DMS79 (cell line): Measurements from ENCODE around the gene SIMC1.
"Not testable (repeated sequence)": the region's sequence is repeated elsewhere in the genome, so short reads cannot be mapped to it uniquely, and the experiment has no call there.

Experiments used
- DNase-seq: peaks from one replicate; lab custom pipeline; 2025; lab: John Stamatoyannopoulos, UW

SIMC1 gene

GRCh38 chr5:176216393-176216916 lies 21.8 kb upstream of the SIMC1 start:
- not testable (repeated sequence) for DNase-seq

GRCh38 chr5:176217188-176217729 lies 21.0 kb upstream of the SIMC1 start:
- DNase-seq, result not testable (repeated sequence)

- not testable (repeated sequence) for DNase-seq
Observed at GRCh38 chr5:176217764-176218163, 20.5 kb upstream of the SIMC1 start.

- not testable (repeated sequence) for DNase-seq
Observed at GRCh38 chr5:176222006-176222405, 16.2 kb upstream of the SIMC1 start.

GRCh38 chr5:176228358-176228757 lies 9.9 kb upstream of the SIMC1 start:
- DNase-seq, result not testable (repeated sequence)

GRCh38 chr5:176233253-176233652 lies 5.0 kb upstream of the SIMC1 start:
- DNase-seq, result not testable (repeated sequence)

GRCh38 chr5:176235155-176235554 lies 3.1 kb upstream of the SIMC1 start:
- DNase-seq, result not testable (repeated sequence)

GRCh38 chr5:176238645-176239283 lies 540 bp downstream of the SIMC1 start:
- not testable (repeated sequence) for DNase-seq

- DNase-seq, result not testable (repeated sequence)
Observed at GRCh38 chr5:176239304-176239703, 1.1 kb downstream of the SIMC1 start.

- DNase-seq, result not testable (repeated sequence)
Observed at GRCh38 chr5:176244318-176244717, 6.1 kb downstream of the SIMC1 start.

GRCh38 chr5:176245074-176245473 lies 6.8 kb downstream of the SIMC1 start:
- not testable (repeated sequence) for DNase-seq

GRCh38 chr5:176245489-176245888 lies 7.3 kb downstream of the SIMC1 start:
- not testable (repeated sequence) for DNase-seq

GRCh38 chr5:176250691-176251090 lies 12.5 kb downstream of the SIMC1 start:
- DNase-seq, result not testable (repeated sequence)

GRCh38 chr5:176252171-176252570 lies 13.9 kb downstream of the SIMC1 start:
- DNase-seq, result not testable (repeated sequence)

- not testable (repeated sequence) for DNase-seq
Observed at GRCh38 chr5:176253370-176254065, 15.3 kb downstream of the SIMC1 start.

GRCh38 chr5:176254066-176254393 lies 15.8 kb downstream of the SIMC1 start:
- not testable (repeated sequence) for DNase-seq

- not testable (repeated sequence) for DNase-seq
Observed at GRCh38 chr5:176257871-176258505, 19.8 kb downstream of the SIMC1 start.

GRCh38 chr5:176260682-176261081 lies 22.5 kb downstream of the SIMC1 start:
- not testable (repeated sequence) for DNase-seq

- not testable (repeated sequence) for DNase-seq
Observed at GRCh38 chr5:176266448-176266847, 28.2 kb downstream of the SIMC1 start.

GRCh38 chr5:176289018-176289417 lies 50.8 kb downstream of the SIMC1 start:
- DNase-seq, result not testable (repeated sequence)

- not testable (repeated sequence) for DNase-seq
Observed at GRCh38 chr5:176290057-176290840, 52.0 kb downstream of the SIMC1 start.

GRCh38 chr5:176305356-176305755 lies 67.1 kb downstream of the SIMC1 start:
- DNase-seq, result not testable (repeated sequence)
